Measurements from ENCODE around the gene HDGFL2.

Gene HDGFL2

GRCh38 chr19:4531562-4532165 lies 59.6 kb downstream of the HDGFL2 start:
- no peaks in the 10 kb centered on the region for H3K4me1 ChIP-seq (ENCODE audit: control insufficient read depth, low read depth, low read length)
- H4K5ac ChIP-seq (ENCODE audit: low read length) = no peak overlapping the region
- no peak overlapping the region for H3K4ac ChIP-seq (ENCODE audit: low read depth, low read length)
- H3K18ac ChIP-seq (ENCODE audit: low read length) = no peak overlapping the region
- H3K27me3 ChIP-seq (ENCODE audit: insufficient read depth, low read length, poor library complexity) = no peaks in the 10 kb centered on the region
- no peaks in the 10 kb centered on the region for H3K79me2 ChIP-seq (ENCODE audit: control insufficient read depth, insufficient read depth, low read length)
- no peaks in the 10 kb centered on the region for H3K36me3 ChIP-seq (ENCODE audit: control insufficient read depth, insufficient read depth, low read length)
- no peak overlapping the region for H3K9ac ChIP-seq (ENCODE audit: low read length)
- no peak overlapping the region for H3K4me3 ChIP-seq (ENCODE audit: low read length)
- no peak overlapping the region for H3K27ac ChIP-seq (ENCODE audit: low read depth, low read length)
- H2AK5ac ChIP-seq (ENCODE audit: low read length) = no peak overlapping the region
- H3K56ac ChIP-seq (ENCODE audit: low read length) = no peak overlapping the region
- no peaks in the 10 kb centered on the region for H3K79me1 ChIP-seq (ENCODE audit: low read length)
- H2BK15ac ChIP-seq (replicated peaks; ENCODE audit: low read depth) = no peak overlapping the region
- H3K4me2 ChIP-seq (ENCODE audit: low read length) = no peak overlapping the region
- H4K8ac ChIP-seq (ENCODE audit: low read depth, low read length) = no peak overlapping the region
- H3K23ac ChIP-seq (ENCODE audit: low read length) = no peak overlapping the region
- no peak for DNase-seq
- no peak overlapping the region for H2BK120ac ChIP-seq (ENCODE audit: low read depth, low read length)
- WGBS (ENCODE audit: extremely low coverage, insufficient coverage, low lambda C conversion rate) = no CpG with 5 or more reads among the region's 28 CpGs
- no peak overlapping the region for H2BK5ac ChIP-seq (ENCODE audit: low read length)

- DNase-seq = no peak
- no peak overlapping the region for H3K56ac ChIP-seq (ENCODE audit: low read length)
- H3K79me2 ChIP-seq (ENCODE audit: control insufficient read depth, insufficient read depth, low read length) = no peaks in the 10 kb centered on the region
- WGBS (ENCODE audit: extremely low coverage, insufficient coverage, low lambda C conversion rate) = no CpG with 5 or more reads among the region's 9 CpGs
- H3K23ac ChIP-seq (ENCODE audit: low read length) = no peak overlapping the region
- no peak overlapping the region for H3K4me3 ChIP-seq (ENCODE audit: low read length)
- H3K4ac ChIP-seq (ENCODE audit: low read depth, low read length) = no peak overlapping the region
- no peak overlapping the region for H3K9ac ChIP-seq (ENCODE audit: low read length)
- H3K4me1 ChIP-seq (ENCODE audit: control insufficient read depth, low read depth, low read length) = no peaks in the 10 kb centered on the region
- H3K4me2 ChIP-seq (ENCODE audit: low read length) = no peak overlapping the region
- H3K27me3 ChIP-seq (ENCODE audit: insufficient read depth, low read length, poor library complexity) = no peaks in the 10 kb centered on the region
- no peak overlapping the region for H3K18ac ChIP-seq (ENCODE audit: low read length)
- H2BK15ac ChIP-seq (replicated peaks; ENCODE audit: low read depth) = no peak overlapping the region
- H2BK120ac ChIP-seq (ENCODE audit: low read depth, low read length) = no peak overlapping the region
- no peak overlapping the region for H2BK5ac ChIP-seq (ENCODE audit: low read length)
- no peak overlapping the region for H4K5ac ChIP-seq (ENCODE audit: low read length)
- H3K79me1 ChIP-seq (ENCODE audit: low read length) = no peaks in the 10 kb centered on the region
- no peaks in the 10 kb centered on the region for H3K36me3 ChIP-seq (ENCODE audit: control insufficient read depth, insufficient read depth, low read length)
- H4K8ac ChIP-seq (ENCODE audit: low read depth, low read length) = no peak overlapping the region
- no peak overlapping the region for H3K27ac ChIP-seq (ENCODE audit: low read depth, low read length)
- no peak overlapping the region for H2AK5ac ChIP-seq (ENCODE audit: low read length)
These were observed 61.2 kb downstream of the HDGFL2 start for GRCh38 chr19:4533334-4533733.

- no peak overlapping the region for H4K5ac ChIP-seq (ENCODE audit: low read length)
- H2BK5ac ChIP-seq (ENCODE audit: low read length) = no peak overlapping the region
- no peak overlapping the region for H4K8ac ChIP-seq (ENCODE audit: low read depth, low read length)
- H2BK15ac ChIP-seq (replicated peaks; ENCODE audit: low read depth) = no peak overlapping the region
- no peak overlapping the region for H3K4me2 ChIP-seq (ENCODE audit: low read length)
- no peak overlapping the region for H3K4ac ChIP-seq (ENCODE audit: low read depth, low read length)
- no CpG with 5 or more reads among the region's 9 CpGs for WGBS (ENCODE audit: extremely low coverage, insufficient coverage, low lambda C conversion rate)
- no peak overlapping the region for H3K18ac ChIP-seq (ENCODE audit: low read length)
- H3K4me1 ChIP-seq (ENCODE audit: control insufficient read depth, low read depth, low read length) = no peaks in the 10 kb centered on the region
- H3K79me2 ChIP-seq (ENCODE audit: control insufficient read depth, insufficient read depth, low read length) = no peaks in the 10 kb centered on the region
- H3K79me1 ChIP-seq (ENCODE audit: low read length) = no peaks in the 10 kb centered on the region
- H3K9ac ChIP-seq (ENCODE audit: low read length) = no peak overlapping the region
- no peaks in the 10 kb centered on the region for H3K27me3 ChIP-seq (ENCODE audit: insufficient read depth, low read length, poor library complexity)
- H2AK5ac ChIP-seq (ENCODE audit: low read length) = no peak overlapping the region
- no peak overlapping the region for H3K56ac ChIP-seq (ENCODE audit: low read length)
- no peak overlapping the region for H2BK120ac ChIP-seq (ENCODE audit: low read depth, low read length)
- no peak overlapping the region for H3K23ac ChIP-seq (ENCODE audit: low read length)
- DNase-seq = no peak
- no peak overlapping the region for H3K27ac ChIP-seq (ENCODE audit: low read depth, low read length)
- H3K36me3 ChIP-seq (ENCODE audit: control insufficient read depth, insufficient read depth, low read length) = no peaks in the 10 kb centered on the region
- no peak overlapping the region for H3K4me3 ChIP-seq (ENCODE audit: low read length)
These were observed 61.8 kb downstream of the HDGFL2 start for GRCh38 chr19:4533835-4534424.

- no peak within 1 kb of the TSS for H3K9ac ChIP-seq (ENCODE audit: low read length)
- H2BK15ac ChIP-seq (replicated peaks; ENCODE audit: low read depth) = no peak within 1 kb of the TSS
- H3K36me3 ChIP-seq (ENCODE audit: control insufficient read depth, insufficient read depth, low read length) = no peaks in the 10 kb centered on the region
- WGBS (ENCODE audit: extremely low coverage, insufficient coverage, low lambda C conversion rate) = no CpG with 5 or more reads among the region's 49 CpGs
- H3K79me2 ChIP-seq (ENCODE audit: control insufficient read depth, insufficient read depth, low read length) = no peaks in the 10 kb centered on the region
- H2AK5ac ChIP-seq (ENCODE audit: low read length) = no peak within 1 kb of the TSS
- H4K8ac ChIP-seq (ENCODE audit: low read depth, low read length) = no peak within 1 kb of the TSS
- H3K56ac ChIP-seq (ENCODE audit: low read length) = no peak within 1 kb of the TSS
- H3K27ac ChIP-seq (ENCODE audit: low read depth, low read length) = no peak within 1 kb of the TSS
- no peak within 1 kb of the TSS for H4K5ac ChIP-seq (ENCODE audit: low read length)
- H2BK5ac ChIP-seq (ENCODE audit: low read length) = no peak within 1 kb of the TSS
- H3K23ac ChIP-seq (ENCODE audit: low read length) = no peak within 1 kb of the TSS
- peak within 1 kb of the TSS; percentile 31 for H3K4me2 ChIP-seq (ENCODE audit: low read length)
- H2BK120ac ChIP-seq (ENCODE audit: low read depth, low read length) = no peak within 1 kb of the TSS
- peak; percentile 92 for DNase-seq
- no peaks in the 10 kb centered on the region for H3K79me1 ChIP-seq (ENCODE audit: low read length)
- H3K4me3 ChIP-seq (ENCODE audit: low read length) = no peak within 1 kb of the TSS
- no peaks in the 10 kb centered on the region for H3K4me1 ChIP-seq (ENCODE audit: control insufficient read depth, low read depth, low read length)
- no peak within 1 kb of the TSS for H3K4ac ChIP-seq (ENCODE audit: low read depth, low read length)
- H3K27me3 ChIP-seq (ENCODE audit: insufficient read depth, low read length, poor library complexity) = no peaks in the 10 kb centered on the region
- no peak within 1 kb of the TSS for H3K18ac ChIP-seq (ENCODE audit: low read length)
These were observed 63.0 kb downstream of the HDGFL2 start, which contains the start of gene PLIN5 for GRCh38 chr19:4534836-4535658. TSS of gene PLIN5 (minus strand) at chr19:4535224. CDS start at chr19:4534074, 1,150 bp downstream.

- H3K27me3 ChIP-seq (ENCODE audit: insufficient read depth, low read length, poor library complexity) = no peaks in the 10 kb centered on the region
- H3K23ac ChIP-seq (ENCODE audit: low read length) = no peak overlapping the region
- no peaks in the 10 kb centered on the region for H3K79me2 ChIP-seq (ENCODE audit: control insufficient read depth, insufficient read depth, low read length)
- H2BK15ac ChIP-seq (replicated peaks; ENCODE audit: low read depth) = no peak overlapping the region
- no peak overlapping the region for H3K56ac ChIP-seq (ENCODE audit: low read length)
- H3K4ac ChIP-seq (ENCODE audit: low read depth, low read length) = no peak overlapping the region
- no peak overlapping the region for H3K4me3 ChIP-seq (ENCODE audit: low read length)
- H3K27ac ChIP-seq (ENCODE audit: low read depth, low read length) = no peak overlapping the region
- H3K4me2 ChIP-seq (ENCODE audit: low read length) = no peak overlapping the region
- H2AK5ac ChIP-seq (ENCODE audit: low read length) = no peak overlapping the region
- H3K79me1 ChIP-seq (ENCODE audit: low read length) = no peaks in the 10 kb centered on the region
- H3K4me1 ChIP-seq (ENCODE audit: control insufficient read depth, low read depth, low read length) = no peaks in the 10 kb centered on the region
- H4K5ac ChIP-seq (ENCODE audit: low read length) = no peak overlapping the region
- H3K18ac ChIP-seq (ENCODE audit: low read length) = no peak overlapping the region
- H4K8ac ChIP-seq (ENCODE audit: low read depth, low read length) = no peak overlapping the region
- no peak overlapping the region for H2BK5ac ChIP-seq (ENCODE audit: low read length)
- WGBS (ENCODE audit: extremely low coverage, insufficient coverage, low lambda C conversion rate) = no CpG with 5 or more reads among the region's 5 CpGs
- H2BK120ac ChIP-seq (ENCODE audit: low read depth, low read length) = no peak overlapping the region
- H3K36me3 ChIP-seq (ENCODE audit: control insufficient read depth, insufficient read depth, low read length) = no peaks in the 10 kb centered on the region
- H3K9ac ChIP-seq (ENCODE audit: low read length) = no peak overlapping the region
- no peak for DNase-seq
These were observed 64.7 kb downstream of the HDGFL2 start for GRCh38 chr19:4536798-4537197.

All from mesendoderm (in vitro differentiated cells).